ENCODE data around the gene TRMT2A.

The TRMT2A gene

GRCh38 chr22:20118300-20119020 lies 1.4 kb upstream of the TRMT2A start:
- DNase-seq (ENCODE audit: low read depth in 2 of 2), result no peak

GRCh38 chr22:20117633-20118299 lies 740 bp upstream of the TRMT2A start:
- peak; percentile 72 for DNase-seq (ENCODE audit: low read depth in 2 of 2)

- DNase-seq (ENCODE audit: low read depth in 2 of 2), result no peak
Measured at GRCh38 chr22:20116376-20116950, 563 bp downstream of the TRMT2A start.

GRCh38 chr22:20115691-20116375 lies 1.2 kb downstream of the TRMT2A start, which contains the start of gene RANBP1:
Gene RANBP1 (plus strand): TSS chr22:20116104. CDS start chr22:20116185, 81 bp downstream.
- no peak for DNase-seq (ENCODE audit: low read depth in 2 of 2)

- no peak for DNase-seq (ENCODE audit: low read depth in 2 of 2)
Measured at GRCh38 chr22:20114506-20115475, 2.2 kb downstream of the TRMT2A start.

GRCh38 chr22:20113551-20114310 lies 3.3 kb downstream of the TRMT2A start:
- DNase-seq (ENCODE audit: low read depth in 2 of 2), result no peak

GRCh38 chr22:20112623-20113511 lies 4.2 kb downstream of the TRMT2A start:
- no peak for DNase-seq (ENCODE audit: low read depth in 2 of 2)

- no peak for DNase-seq (ENCODE audit: low read depth in 2 of 2)
Measured at GRCh38 chr22:20111689-20112622, 5.1 kb downstream of the TRMT2A start.

- peak; percentile 32 to 36 for DNase-seq (ENCODE audit: low read depth in 2 of 2)
Measured at GRCh38 chr22:20111045-20111688, 5.9 kb downstream of the TRMT2A start.

- no peak for DNase-seq (ENCODE audit: low read depth in 2 of 2)
Measured at GRCh38 chr22:20110359-20110985, 6.6 kb downstream of the TRMT2A start.

GRCh38 chr22:20109411-20110358 lies 7.3 kb downstream of the TRMT2A start:
- no peak for DNase-seq (ENCODE audit: low read depth in 2 of 2)

GRCh38 chr22:20108757-20109230 lies 8.2 kb downstream of the TRMT2A start:
- no peak for DNase-seq (ENCODE audit: low read depth in 2 of 2)

GRCh38 chr22:20107951-20108756 lies 8.9 kb downstream of the TRMT2A start:
- DNase-seq (ENCODE audit: low read depth in 2 of 2), result no peak

GRCh38 chr22:20107471-20107901 lies 9.5 kb downstream of the TRMT2A start:
- DNase-seq (ENCODE audit: low read depth in 2 of 2), result no peak

- DNase-seq (ENCODE audit: low read depth in 2 of 2), result no peak
Measured at GRCh38 chr22:20106849-20107237, 10.2 kb downstream of the TRMT2A start.

Measured in stimulated activated CD8-positive, alpha-beta memory T cell treated with anti-CD3 and anti-CD28 coated beads, Interleukin-2, amount 100 ng/mL, for 48 hours (primary cell).